ENCODE measurements around the gene MBD3.

The MBD3 gene

GRCh38 chr19:1634938-1635243 is 42.2 kb upstream of the MBD3 start:
- peaks cover 100% of the 10 kb centered on the region for H3K79me2 ChIP-seq (ENCODE audit: low read length)

GRCh38 chr19:1634242-1634937 is 41.7 kb upstream of the MBD3 start:
- Histone ChIP-seq H3K36me3 (replicated peaks; ENCODE audit: insufficient read depth, low read length) (peaks cover 24% of the 10 kb centered on the region), H3K9me2 (replicated peaks; ENCODE audit: insufficient read depth, low read length) (no peaks in the 10 kb centered on the region), H3K9ac (ENCODE audit: low read length) (no peak overlapping the region), H3K79me2 (ENCODE audit: low read length) (peaks cover 100% of the 10 kb centered on the region), H2AFZ (ENCODE audit: low read length) (no peak overlapping the region), H4K20me1 (ENCODE audit: insufficient read depth, low read length) (peaks cover 62% of the 10 kb centered on the region), H3K27me3 (replicated peaks; ENCODE audit: insufficient read depth, low read length) (no peaks in the 10 kb centered on the region), H3K4me3 (ENCODE audit: low read length) (no peak overlapping the region), H3K4me1 (ENCODE audit: low read length) (no peaks in the 10 kb centered on the region), H3F3A (ENCODE audit: insufficient read depth, low read length) (no peaks in the 10 kb centered on the region), H3K27ac (ENCODE audit: low read length) (no peak overlapping the region), H3K9me3 (replicated peaks; ENCODE audit: insufficient read depth, low read length) (no peaks in the 10 kb centered on the region), H3K4me2 (ENCODE audit: low read depth, low read length) (no peak overlapping the region)
- TF ChIP-seq EZH2phosphoT487 (IDR thresholded peaks at IDR 0.05; ENCODE audit: low read length) (no peak), EZH2 (optimal IDR thresholded peaks at IDR 0.05; ENCODE audit: low read depth, low read length) (no peak), CTCF (IDR thresholded peaks at IDR 0.05; ENCODE audit: low read length) (no peak)
- no peak for DNase-seq

More at GRCh38 chr19:1634938-1635243, 42.2 kb upstream of the MBD3 start:
- DNase-seq: no peak
- no peaks in the 10 kb centered on the region for H3K9me2 ChIP-seq (replicated peaks; ENCODE audit: insufficient read depth, low read length)
- no peaks in the 10 kb centered on the region for H3K27me3 ChIP-seq (replicated peaks; ENCODE audit: insufficient read depth, low read length)
- no peak for TF ChIP-seq EZH2phosphoT487 (IDR thresholded peaks at IDR 0.05; ENCODE audit: low read length)
- TF ChIP-seq EZH2 (optimal IDR thresholded peaks at IDR 0.05; ENCODE audit: low read depth, low read length): no peak
- TF ChIP-seq CTCF (IDR thresholded peaks at IDR 0.05; ENCODE audit: low read length): no peak
- H3K9me3 ChIP-seq (replicated peaks; ENCODE audit: insufficient read depth, low read length): no peaks in the 10 kb centered on the region
- no peaks in the 10 kb centered on the region for H3K4me1 ChIP-seq (ENCODE audit: low read length)
- H3K9ac ChIP-seq (ENCODE audit: low read length): no peak overlapping the region
- no peak overlapping the region for H3K4me2 ChIP-seq (ENCODE audit: low read depth, low read length)
- peaks cover 29% of the 10 kb centered on the region for H3K36me3 ChIP-seq (replicated peaks; ENCODE audit: insufficient read depth, low read length)
- H3F3A ChIP-seq (ENCODE audit: insufficient read depth, low read length): 0 out of 2 replicates have a peak, but pooled peaks cover 2% of the 10 kb centered on the region
- H3K4me3 ChIP-seq (ENCODE audit: low read length): no peak overlapping the region
- no peak overlapping the region for H2AFZ ChIP-seq (ENCODE audit: low read length)
- no peak overlapping the region for H3K27ac ChIP-seq (ENCODE audit: low read length)
- H4K20me1 ChIP-seq (ENCODE audit: insufficient read depth, low read length): peaks cover 62% of the 10 kb centered on the region

GRCh38 chr19:1633269-1633826 is 40.7 kb upstream of the MBD3 start:
- Histone ChIP-seq H3K4me3 (ENCODE audit: low read length) (no peak overlapping the region), H3K27me3 (replicated peaks; ENCODE audit: insufficient read depth, low read length) (no peaks in the 10 kb centered on the region), H3K9me2 (replicated peaks; ENCODE audit: insufficient read depth, low read length) (no peaks in the 10 kb centered on the region), H3K79me2 (ENCODE audit: low read length) (peaks cover 94% of the 10 kb centered on the region), H3K9me3 (replicated peaks; ENCODE audit: insufficient read depth, low read length) (no peaks in the 10 kb centered on the region), H3K36me3 (replicated peaks; ENCODE audit: insufficient read depth, low read length) (peaks cover 21% of the 10 kb centered on the region), H3K9ac (ENCODE audit: low read length) (no peak overlapping the region), H3F3A (ENCODE audit: insufficient read depth, low read length) (no peaks in the 10 kb centered on the region), H3K27ac (ENCODE audit: low read length) (no peak overlapping the region), H3K4me2 (ENCODE audit: low read depth, low read length) (no peak overlapping the region), H3K4me1 (ENCODE audit: low read length) (no peaks in the 10 kb centered on the region), H4K20me1 (ENCODE audit: insufficient read depth, low read length) (peaks cover 62% of the 10 kb centered on the region), H2AFZ (ENCODE audit: low read length) (no peak overlapping the region)
- DNase-seq: no peak
- no peak for TF ChIP-seq CTCF (IDR thresholded peaks at IDR 0.05; ENCODE audit: low read length)
- no peak for TF ChIP-seq EZH2phosphoT487 (IDR thresholded peaks at IDR 0.05; ENCODE audit: low read length)
- no peak for TF ChIP-seq EZH2 (optimal IDR thresholded peaks at IDR 0.05; ENCODE audit: low read depth, low read length)
